HL-60 (cell line): ENCODE results near the gene IMPA2.

Source experiments
- GABPA ChIP-seq: IDR thresholded peaks from 2 replicates; pipeline ENCODE4 v1.6.1; 2012; ENCODE audit warnings: low read depth
- TF ChIP-seq, protein P1 (sequence below): IDR thresholded peaks from one replicate; pipeline ENCODE4 v1.5.1; 2011; ENCODE audit warnings: low read length, control low read depth, inconsistent platforms; ENCODE audit not compliant: insufficient read depth

DNA sequence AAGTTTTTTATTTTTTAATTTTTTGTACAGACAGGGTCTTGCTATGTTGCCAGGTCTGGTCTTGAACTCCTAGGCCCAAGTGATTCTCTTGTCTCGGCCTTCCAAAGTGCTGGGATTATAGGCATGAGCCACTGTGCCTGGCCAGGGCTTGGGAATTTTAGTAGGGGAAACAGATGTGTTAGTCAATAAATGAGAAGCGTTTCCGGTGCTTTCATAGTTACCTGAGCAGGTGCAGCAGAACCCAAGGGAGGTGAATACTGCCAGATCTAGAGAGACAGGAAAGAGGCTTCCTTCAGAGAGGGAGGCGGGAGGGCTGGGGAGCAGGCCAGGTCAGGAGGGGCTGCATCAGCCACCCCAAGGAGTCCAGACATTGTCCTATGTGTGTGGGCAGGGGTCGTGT lies 30.5 kb upstream of the IMPA2 start:
- TF ChIP-seq, protein P1, sequence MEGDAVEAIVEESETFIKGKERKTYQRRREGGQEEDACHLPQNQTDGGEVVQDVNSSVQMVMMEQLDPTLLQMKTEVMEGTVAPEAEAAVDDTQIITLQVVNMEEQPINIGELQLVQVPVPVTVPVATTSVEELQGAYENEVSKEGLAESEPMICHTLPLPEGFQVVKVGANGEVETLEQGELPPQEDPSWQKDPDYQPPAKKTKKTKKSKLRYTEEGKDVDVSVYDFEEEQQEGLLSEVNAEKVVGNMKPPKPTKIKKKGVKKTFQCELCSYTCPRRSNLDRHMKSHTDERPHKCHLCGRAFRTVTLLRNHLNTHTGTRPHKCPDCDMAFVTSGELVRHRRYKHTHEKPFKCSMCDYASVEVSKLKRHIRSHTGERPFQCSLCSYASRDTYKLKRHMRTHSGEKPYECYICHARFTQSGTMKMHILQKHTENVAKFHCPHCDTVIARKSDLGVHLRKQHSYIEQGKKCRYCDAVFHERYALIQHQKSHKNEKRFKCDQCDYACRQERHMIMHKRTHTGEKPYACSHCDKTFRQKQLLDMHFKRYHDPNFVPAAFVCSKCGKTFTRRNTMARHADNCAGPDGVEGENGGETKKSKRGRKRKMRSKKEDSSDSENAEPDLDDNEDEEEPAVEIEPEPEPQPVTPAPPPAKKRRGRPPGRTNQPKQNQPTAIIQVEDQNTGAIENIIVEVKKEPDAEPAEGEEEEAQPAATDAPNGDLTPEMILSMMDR: no peak
- TF ChIP-seq GABPA: no peak
